H1 (cell line): Measurements from ENCODE around the gene SPIRE2. TPM values are rescaled to one million over a fixed set of nuclear protein-coding genes. Genes with fewer than 3 reads are reported as not detected.
"Not testable (repeated sequence)": the region's sequence is repeated elsewhere in the genome, so short reads cannot be mapped to it uniquely, and the experiment has no call there.

Experiments
- CTCF ChIA-PET: fragments of 300-600 bp; sonication (Branson Sonifier 250); formaldehyde crosslinking; loops from one replicate; lab custom pipeline; 2021; ENCODE audit not compliant: partially characterized antibody; lab: Charles Lee
- POLR2A ChIA-PET: fragments of 300-600 bp; sonication (Branson Sonifier 250); formaldehyde crosslinking; loops from one replicate; lab custom pipeline; 2021; ENCODE audit warnings: inconsistent platforms; ENCODE audit not compliant: partially characterized antibody; lab: Charles Lee
- DNase-seq, 2 experiments: peaks; one replicate each; pipeline versions ENCODE4 v3.0.0 to v3.0.0-alpha.2; 2010 to 2022; ENCODE audit warnings: low spot score in 2 of 2, low read depth in 1 of 2, mixed read lengths in 1 of 2
- FAIRE-seq: peaks from 2 replicates; lab custom pipeline; 2011; peaks lifted over from hg19 to GRCh38; lab: Jason Lieb, UNC
- H2AFZ ChIP-seq: 2 replicates; pipeline ENCODE4 v1.8.1; 2012; ENCODE audit warnings: low read length, inconsistent platforms
- H2AK5ac ChIP-seq: 2 replicates; pipeline ENCODE4 v1.6.1; 2013; ENCODE audit warnings: low read depth, low read length
- H2BK120ac ChIP-seq: replicated peaks from 2 replicates; pipeline ENCODE3; 2013; ENCODE audit warnings: low read depth, low read length, inconsistent platforms
- H2BK12ac ChIP-seq: 2 replicates; pipeline ENCODE4 v1.6.1; 2013; ENCODE audit warnings: low read depth, low read length
- H2BK15ac ChIP-seq: 2 replicates; pipeline ENCODE4 v1.6.1; 2013; ENCODE audit warnings: low read length
- H2BK20ac ChIP-seq: 2 replicates; pipeline ENCODE4 v1.6.1; 2013; ENCODE audit warnings: low read length
- H2BK5ac ChIP-seq: 2 replicates; pipeline ENCODE4 v1.6.1; 2013; ENCODE audit warnings: low read depth, low read length
- H3K14ac ChIP-seq: 2 replicates; pipeline ENCODE4 v1.6.1; 2013; ENCODE audit warnings: inconsistent platforms; ENCODE audit not compliant: insufficient read length
- H3K18ac ChIP-seq: 2 replicates; pipeline ENCODE4 v1.6.1; 2013; ENCODE audit warnings: low read length; ENCODE audit errors: extremely low read depth
- H3K23ac ChIP-seq: 2 replicates; pipeline ENCODE4 v1.6.1; 2013; ENCODE audit warnings: inconsistent platforms; ENCODE audit not compliant: insufficient read length
- H3K23me2 ChIP-seq: 2 replicates; pipeline ENCODE4 v1.6.1; 2013; ENCODE audit warnings: low read depth, low read length
- H3K27ac ChIP-seq: 2 replicates; pipeline ENCODE4 v1.6.1; 2011; ENCODE audit warnings: low read depth, low read length, inconsistent platforms
- H3K27me3 ChIP-seq, 4 experiments: replicated peaks in 1 of 4; 1 replicate in 1 of 4; 2 replicates in 3 of 4; pipeline versions ENCODE4 v1.6.1 to v1.8.1; 2011 to 2013; ENCODE audit warnings: low read length in 3 of 4, mild to moderate bottlenecking in 3 of 4, inconsistent platforms in 2 of 4, mixed read lengths in 2 of 4, moderate library complexity in 1 of 4; ENCODE audit not compliant: control insufficient read depth in 3 of 4, insufficient read depth in 3 of 4; ENCODE audit errors: extremely low read depth in 1 of 4
- H3K36me3 ChIP-seq, 4 experiments: 2 replicates each; pipeline versions ENCODE4 v1.6.1 to v1.8.1; 2011 to 2013; ENCODE audit warnings: mild to moderate bottlenecking in 4 of 4, low read length in 3 of 4, moderate library complexity in 2 of 4, control low read depth in 1 of 4, inconsistent platforms in 1 of 4; ENCODE audit not compliant: insufficient read depth in 4 of 4, control insufficient read depth in 2 of 4
- H3K4ac ChIP-seq: replicated peaks from 2 replicates; pipeline ENCODE3; 2013; ENCODE audit warnings: low read length, low read depth, mixed read lengths, inconsistent platforms; ENCODE audit not compliant: insufficient read length
- H3K4me1 ChIP-seq, 4 experiments: replicated peaks in 1 of 4; 1 replicate in 1 of 4; 2 replicates in 3 of 4; pipeline versions ENCODE4 v1.6.1 to v1.8.1; 2011 to 2013; ENCODE audit warnings: low read length in 3 of 4, inconsistent platforms in 2 of 4, mixed read lengths in 1 of 4; ENCODE audit not compliant: insufficient read depth in 4 of 4, control insufficient read depth in 3 of 4
- H3K4me2 ChIP-seq, 2 experiments: 2 replicates each; pipeline versions ENCODE4 v1.6.1 to v1.8.1; 2011 to 2013; ENCODE audit warnings: low read depth in 2 of 2, low read length in 2 of 2, control low read depth in 1 of 2, inconsistent platforms in 1 of 2, mild to moderate bottlenecking in 1 of 2; ENCODE audit not compliant: insufficient read depth in 1 of 2
- H3K4me3 ChIP-seq, 4 experiments: fragments of 200-600, 300-600 bp in 1 of 4; sonication (generic), shearing (Covaris generic), sonication (Bioruptor Twin) in 1 of 4; 2 replicates each; pipeline versions ENCODE4 v1.5.1 to v1.8.1; 2011 to 2016; ENCODE audit warnings: low read length in 4 of 4, low read depth in 3 of 4, control low read depth in 2 of 4, inconsistent platforms in 2 of 4, mild to moderate bottlenecking in 2 of 4, mixed read lengths in 1 of 4, moderate library complexity in 1 of 4; ENCODE audit not compliant: insufficient read depth in 2 of 4; ENCODE audit errors: extremely low read depth in 1 of 4
- H3K56ac ChIP-seq: replicated peaks from 2 replicates; pipeline ENCODE3; 2013; ENCODE audit warnings: low read depth, mild to moderate bottlenecking, mixed read lengths, low read length, inconsistent platforms; ENCODE audit not compliant: insufficient read length
- H3K79me1 ChIP-seq: 2 replicates; pipeline ENCODE4 v1.6.1; 2013; ENCODE audit warnings: low read depth, low read length, control low read depth
- H3K79me2 ChIP-seq, 2 experiments: 2 replicates each; pipeline versions ENCODE4 v1.6.1 to v1.8.1; 2012 to 2013; ENCODE audit warnings: low read length in 2 of 2, mild to moderate bottlenecking in 2 of 2, inconsistent platforms in 1 of 2; ENCODE audit not compliant: insufficient read depth in 2 of 2, control insufficient read depth in 1 of 2
- H3K9ac ChIP-seq, 4 experiments: replicated peaks in 1 of 4; 1 replicate in 1 of 4; 2 replicates in 3 of 4; pipeline versions ENCODE4 v1.6.1 to v1.8.1; 2011 to 2013; ENCODE audit warnings: low read depth in 3 of 4, low read length in 3 of 4, control low read depth in 2 of 4, mild to moderate bottlenecking in 2 of 4, moderate library complexity in 2 of 4, inconsistent platforms in 1 of 4; ENCODE audit errors: extremely low read depth in 1 of 4
- H3K9me3 ChIP-seq, 2 experiments: 2 replicates each; pipeline versions ENCODE4 v1.6.1 to v1.8.1; 2012 to 2013; ENCODE audit warnings: mild to moderate bottlenecking in 2 of 2, moderate library complexity in 2 of 2, control low read depth in 1 of 2, inconsistent platforms in 1 of 2, low read depth in 1 of 2, low read length in 1 of 2, mixed read lengths in 1 of 2; ENCODE audit not compliant: insufficient read depth in 2 of 2
- H4K20me1 ChIP-seq, 2 experiments: replicated peaks in 1 of 2; 2 replicates each; pipeline versions ENCODE3 to v1.8.1; 2011 to 2013; ENCODE audit warnings: inconsistent platforms in 2 of 2, low read length in 2 of 2, mild to moderate bottlenecking in 1 of 2; ENCODE audit not compliant: insufficient read depth in 2 of 2, control insufficient read depth in 1 of 2
- H4K5ac ChIP-seq: 2 replicates; pipeline ENCODE4 v1.6.1; 2013; ENCODE audit warnings: low read length, low read depth, mixed read lengths, inconsistent platforms; ENCODE audit not compliant: insufficient read length
- H4K8ac ChIP-seq: 2 replicates; pipeline ENCODE4 v1.8.0; 2013; ENCODE audit warnings: mild to moderate bottlenecking, moderate library complexity, low read length, inconsistent platforms; ENCODE audit not compliant: insufficient read depth; ENCODE audit errors: extremely low read depth
- H4K91ac ChIP-seq: replicated peaks from 2 replicates; pipeline ENCODE3; 2013; ENCODE audit warnings: low read length, mixed read lengths, inconsistent platforms; ENCODE audit not compliant: insufficient read length
- WGBS, 2 experiments: shearing (Covaris generic) in 1 of 2; methylation state at CpG; one replicate each; pipeline versions ENCODE4 v1.1.6 to v1.1.7; 2013 to 2015; ENCODE audit warnings: low lambda C conversion rate in 2 of 2, mixed read lengths in 2 of 2, inconsistent platforms in 1 of 2, low coverage in 1 of 2, missing lambda C conversion rate in 1 of 2; ENCODE audit not compliant: insufficient replicate concordance in 2 of 2, insufficient coverage in 1 of 2, insufficient read length in 1 of 2; ENCODE audit errors: extremely low coverage in 1 of 2, missing lambda C conversion rate in 1 of 2; 5-methylcytosine and 5-hydroxymethylcytosine counted together
- polyA plus RNA-seq, 7 experiments: library from polyadenylated mRNA; depleted of rRNA in 3 of 7; stranded (reverse) in 5 of 7; unstranded in 2 of 7; fragments of >200 nt in 5 of 7; fragments of 200-250 nt in 2 of 7; gene quantifications; 1 replicate in 5 of 7; 2 replicates in 1 of 7; 4 replicates in 1 of 7; pipeline versions ENCODE4 v1.2.1 to v1.2.3, GENCODE V29; 2011 to 2013; ENCODE audit warnings: missing spikeins in 2 of 7, mixed read lengths in 2 of 7
- total RNA-seq: library from RNA; stranded (reverse); fragmentation: NEBNext Ultra II Directional; extraction: Animal tissue kit (Norgen Biotek cat#: 25700); gene quantifications from 2 replicates; pipeline ENCODE4 v1.2.1, GENCODE V29; 2021

Gene SPIRE2
- total and polyA plus RNA-seq, 2 of the 8 experiments (the other 6 are each of a cell fraction or from before 2014, with no cell fraction given) = 7.4 to 15.4 TPM

DNA sequence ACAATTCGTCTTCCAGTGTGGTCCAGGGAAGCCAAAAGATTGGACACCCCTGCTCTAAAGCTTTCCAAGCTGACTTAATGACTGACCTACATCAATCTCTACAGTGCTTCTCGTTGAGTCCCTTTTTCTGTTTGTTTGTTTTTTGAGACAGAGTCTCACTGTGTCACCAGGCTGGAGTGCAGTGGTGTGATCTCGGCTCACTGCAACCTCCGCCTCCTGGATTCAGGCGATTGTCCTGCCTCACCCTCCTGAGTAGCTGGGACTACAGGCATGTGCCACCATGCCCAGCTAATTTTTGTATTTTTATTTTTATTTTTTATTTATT is 4.5 kb upstream of the SPIRE2 start:
- not testable (repeated sequence) for H3K23me2 ChIP-seq, H3K4me3 ChIP-seq
- CTCF ChIA-PET = interaction anchor here (1.3 kb wide), 1 partner anchor 87 kb away, joined by 3 read pairs; no protein-coding TSS in a partner anchor

More for the DNA sequence above, 4.5 kb upstream of the SPIRE2 start:
- H3K4ac ChIP-seq, H3K56ac ChIP-seq, H3K27ac ChIP-seq, H4K20me1 ChIP-seq, H2BK5ac ChIP-seq, H2BK15ac ChIP-seq, H3K79me2 ChIP-seq, H2AFZ ChIP-seq, POLR2A ChIA-PET, H3K4me2 ChIP-seq, H2BK12ac ChIP-seq, H3K27me3 ChIP-seq, H2BK20ac ChIP-seq, H3K23ac ChIP-seq, H3K36me3 ChIP-seq, FAIRE-seq, H2AK5ac ChIP-seq, H3K9ac ChIP-seq, H3K79me1 ChIP-seq, H3K9me3 ChIP-seq, DNase-seq, H4K5ac ChIP-seq, H4K8ac ChIP-seq, H2BK120ac ChIP-seq, H4K91ac ChIP-seq, H3K18ac ChIP-seq, H3K14ac ChIP-seq: not testable (repeated sequence)
- H3K4me1 ChIP-seq = peaks cover 0 to 11% (median 3%) of the 10 kb centered on the region in 4 experiments; a peak in 4 of 7 replicates
- 90% methylated on average over 5 of the region's 5 CpGs; no CpG with 5 or more reads in 1 of the 2 experiments for WGBS, 2 experiments
